ENCODE data around the gene ZSWIM4.
"Not testable (repeated sequence)": the region's sequence is repeated elsewhere in the genome, so short reads cannot be mapped to it uniquely, and the experiment has no call there.

ZSWIM4 gene

DNA sequence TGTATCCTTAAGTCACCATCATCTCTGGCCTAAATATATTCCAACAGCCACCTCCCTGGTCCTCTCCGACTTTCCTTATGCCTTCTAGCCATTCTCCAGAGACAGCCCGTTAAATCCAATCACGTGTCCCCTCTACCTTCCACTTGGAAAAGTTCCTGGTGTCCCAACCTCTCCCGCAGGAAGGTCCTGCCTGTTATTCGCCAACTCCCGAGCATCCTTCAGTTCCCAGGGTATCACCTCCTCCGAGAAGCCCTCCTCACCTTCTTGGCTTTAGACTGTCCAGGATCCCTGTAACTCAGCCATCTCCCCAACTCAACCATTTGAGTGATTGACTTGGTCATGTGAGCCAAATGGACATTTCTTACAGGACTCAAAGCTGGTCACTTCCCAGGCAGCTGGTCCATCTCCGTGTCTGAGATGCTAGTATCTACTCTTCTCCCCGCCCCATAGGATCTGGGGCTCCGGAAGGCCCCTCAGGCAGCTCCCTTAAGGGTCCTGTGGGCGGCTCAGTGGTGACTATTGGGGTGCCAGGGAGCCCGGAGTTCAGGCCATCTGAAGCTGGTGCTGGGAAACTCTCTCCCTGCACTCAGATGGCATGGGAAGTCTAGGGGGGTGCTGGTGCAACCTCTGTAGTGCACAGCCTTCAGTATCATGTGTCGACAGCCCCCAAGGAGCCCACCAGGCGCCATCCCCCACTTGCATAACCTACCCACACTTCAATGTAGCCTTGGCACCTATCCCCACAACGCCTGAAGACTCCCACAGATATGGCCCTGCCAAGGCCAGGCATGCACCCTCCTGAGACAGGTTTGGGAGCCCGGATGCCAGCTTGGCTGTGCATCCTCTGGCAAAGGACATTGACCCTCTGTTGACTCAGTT lies 53.8 kb downstream of the ZSWIM4 start:
- H3K4me3 ChIP-seq (ENCODE audit: low read depth, low read length), result no peak overlapping the region

- H3K4me3 ChIP-seq (ENCODE audit: low read depth, low read length), result no peak overlapping the region
Measured at GRCh38 chr19:13849991-13850909, 55.0 kb downstream of the ZSWIM4 start.

DNA sequence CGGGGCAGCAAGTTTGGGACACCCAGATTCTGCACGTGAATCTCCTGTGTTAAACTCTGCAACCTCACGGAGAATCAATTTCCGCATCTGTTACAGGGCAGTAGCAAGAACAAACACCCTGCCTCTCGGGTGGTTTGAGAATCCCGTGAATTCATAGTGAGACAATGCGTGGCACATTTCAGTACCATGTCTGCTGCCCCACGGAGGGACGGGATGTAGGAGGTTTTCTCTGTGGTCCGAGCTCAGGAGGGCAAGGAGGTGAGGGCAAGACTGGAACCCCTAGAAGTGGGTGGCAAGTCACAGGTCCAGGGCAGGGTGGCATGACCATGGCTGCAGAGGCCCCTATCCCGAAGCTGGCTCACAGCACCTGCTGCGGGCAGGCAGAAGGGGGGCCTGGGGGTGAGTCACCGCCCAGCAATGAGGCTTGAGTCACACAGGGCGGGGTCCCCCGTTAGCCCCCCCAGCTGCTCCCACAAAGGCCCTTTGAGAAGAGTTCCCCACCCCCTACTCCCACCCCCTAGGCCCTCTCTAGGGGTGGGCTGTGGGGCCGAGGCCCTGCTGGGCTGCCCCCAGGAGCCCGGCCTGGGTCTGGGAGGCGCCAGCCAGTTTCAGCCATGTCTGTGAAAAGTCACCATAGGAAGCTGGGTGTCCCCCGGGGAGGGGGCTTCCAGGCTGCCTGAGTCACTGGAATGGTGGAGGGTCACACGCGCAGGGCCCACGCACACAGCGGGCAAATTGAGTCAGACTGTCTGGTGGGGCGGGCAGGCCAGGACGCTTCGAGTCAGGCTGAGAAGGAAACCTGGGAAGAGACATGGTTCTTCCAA lies 55.9 kb downstream of the ZSWIM4 start:
- no peak overlapping the region for H3K4me3 ChIP-seq (ENCODE audit: low read depth, low read length)

DNA sequence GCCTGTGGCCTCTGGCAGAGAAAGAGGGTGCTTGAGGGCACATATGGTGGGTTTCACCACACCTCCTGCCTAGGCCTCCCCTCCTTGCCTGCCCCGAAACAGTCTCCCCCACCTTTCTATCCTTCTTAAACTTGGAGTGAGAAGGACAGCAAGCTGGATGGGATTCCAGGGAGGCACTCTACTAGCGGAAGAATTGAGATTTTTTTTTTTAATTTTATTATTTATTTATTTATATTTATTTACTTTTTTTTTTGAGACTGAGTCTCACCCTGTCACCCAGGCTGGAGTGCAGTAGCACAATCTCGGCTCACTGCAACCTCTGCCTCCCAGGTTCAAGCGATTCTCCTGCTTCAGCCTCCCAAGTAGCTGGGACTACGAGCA lies 56.5 kb downstream of the ZSWIM4 start:
- not testable (repeated sequence) for H3K4me3 ChIP-seq (ENCODE audit: low read depth, low read length)

DNA sequence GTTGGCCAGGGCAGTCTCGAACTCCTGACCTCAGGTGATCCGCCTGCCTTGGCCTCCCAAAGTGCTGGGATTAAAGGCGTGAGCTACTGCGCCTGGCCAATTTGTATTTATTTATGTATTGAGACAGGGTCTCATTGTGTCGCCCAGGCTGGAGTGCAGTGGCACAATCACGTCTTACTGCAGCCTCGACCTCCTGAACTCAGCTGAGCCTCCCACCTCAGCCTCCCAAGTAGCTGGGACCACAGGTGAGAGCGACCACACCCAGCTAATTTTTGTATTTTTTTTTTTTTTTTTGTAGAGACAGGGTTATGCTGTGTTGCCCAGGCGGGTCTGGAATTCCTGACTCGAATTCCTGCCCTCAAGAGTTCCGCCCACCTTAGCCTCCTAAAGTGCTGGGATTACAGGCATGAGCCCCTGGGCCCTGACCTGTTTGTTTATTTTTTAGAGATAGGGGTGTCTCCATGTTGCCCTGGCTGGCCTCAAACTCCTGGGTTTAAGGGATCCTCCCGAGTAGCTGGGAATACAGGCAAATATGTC lies 57.0 kb downstream of the ZSWIM4 start:
- H3K4me3 ChIP-seq (ENCODE audit: low read depth, low read length), result not testable (repeated sequence)

GRCh38 chr19:13856497-13856896 lies 61.3 kb downstream of the ZSWIM4 start:
- no peak overlapping the region for H3K4me3 ChIP-seq (ENCODE audit: low read depth, low read length)

DNA sequence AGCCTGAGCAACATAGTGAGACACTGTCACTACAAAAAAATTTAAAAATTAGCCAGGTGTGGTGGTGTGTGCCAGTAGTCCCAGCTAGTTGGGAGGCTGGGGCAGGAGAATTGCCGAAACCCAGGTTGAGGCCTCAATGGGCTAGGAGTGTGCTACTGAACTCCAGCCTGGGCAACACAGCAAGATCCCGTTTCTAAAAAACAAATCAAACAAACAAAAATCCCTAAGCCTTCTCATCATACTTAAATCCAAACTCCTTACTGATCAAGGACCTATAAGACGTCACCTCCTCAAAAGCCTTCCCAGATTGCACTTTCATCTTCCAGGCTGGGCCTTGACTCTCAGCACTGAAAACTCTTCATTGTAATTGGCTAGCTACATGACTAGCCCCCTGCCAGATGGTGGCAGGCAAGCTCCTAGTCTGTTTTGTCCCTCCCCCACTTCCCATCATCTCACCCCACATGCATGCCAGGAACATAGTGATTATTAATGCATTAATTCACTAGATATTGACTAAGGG lies 64.2 kb downstream of the ZSWIM4 start:
- no peak overlapping the region for H3K4me3 ChIP-seq (ENCODE audit: low read depth, low read length)

- no peak overlapping the region for H3K4me3 ChIP-seq (ENCODE audit: low read depth, low read length)
Measured at GRCh38 chr19:13860679-13861391, 65.6 kb downstream of the ZSWIM4 start.

GRCh38 chr19:13861392-13861713 lies 66.1 kb downstream of the ZSWIM4 start:
- H3K4me3 ChIP-seq (ENCODE audit: low read depth, low read length), result no peak overlapping the region

DNA sequence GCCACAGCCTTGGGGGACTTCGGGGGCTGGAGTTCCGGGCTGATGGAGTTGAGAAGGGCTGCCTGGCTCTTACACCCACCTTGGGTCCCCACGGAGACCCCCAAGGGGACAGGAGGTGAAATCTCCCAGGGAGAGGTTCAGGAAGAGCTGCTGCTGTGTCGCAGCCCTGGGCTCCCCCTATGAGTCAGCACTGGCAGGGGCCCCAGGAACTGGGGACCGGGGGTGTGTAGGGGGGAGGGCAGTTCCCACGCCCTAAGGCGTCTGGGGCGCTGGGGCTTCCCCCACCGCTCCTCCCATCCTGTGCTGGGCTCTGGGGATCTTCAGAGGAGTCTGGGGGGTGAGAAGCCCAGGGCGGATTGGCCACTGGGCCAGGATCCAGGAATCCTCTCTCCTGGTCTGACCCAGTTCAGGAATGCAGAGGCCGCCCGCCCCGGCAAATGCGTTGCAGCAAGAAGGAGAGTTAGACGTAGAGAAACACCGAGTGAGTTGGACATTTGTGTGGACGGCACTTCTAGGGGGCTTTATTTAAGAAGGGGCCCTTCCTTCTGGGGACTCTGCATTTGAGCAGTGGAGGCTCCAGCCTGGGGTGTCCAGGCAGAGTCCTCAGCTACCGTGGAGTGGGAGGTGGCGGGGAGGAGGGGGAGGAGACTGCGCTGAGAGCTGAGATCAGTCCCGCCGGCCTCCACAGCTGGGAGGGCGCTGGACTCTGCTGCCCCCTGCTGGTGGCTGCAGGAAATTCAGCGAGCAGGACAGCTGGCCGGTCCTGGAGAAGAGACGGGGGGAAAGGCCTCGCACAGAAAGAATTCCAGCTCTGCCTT lies 66.7 kb downstream of the ZSWIM4 start:
- peak overlapping the region; percentile 27 for H3K4me3 ChIP-seq (ENCODE audit: low read depth, low read length)

- no peak overlapping the region for H3K4me3 ChIP-seq (ENCODE audit: low read depth, low read length)
Measured at GRCh38 chr19:13864046-13864666, 68.9 kb downstream of the ZSWIM4 start.

GRCh38 chr19:13864667-13865570 lies 69.7 kb downstream of the ZSWIM4 start:
- no peak overlapping the region for H3K4me3 ChIP-seq (ENCODE audit: low read depth, low read length)

GRCh38 chr19:13865571-13866462 lies 70.6 kb downstream of the ZSWIM4 start:
- peak overlapping the region; percentile 37 for H3K4me3 ChIP-seq (ENCODE audit: low read depth, low read length)

- no peak overlapping the region for H3K4me3 ChIP-seq (ENCODE audit: low read depth, low read length)
Measured at GRCh38 chr19:13866463-13867046, 71.3 kb downstream of the ZSWIM4 start.

GRCh38 chr19:13868663-13869062 lies 73.4 kb downstream of the ZSWIM4 start:
- H3K4me3 ChIP-seq (ENCODE audit: low read depth, low read length), result no peak overlapping the region

GRCh38 chr19:13869281-13869680 lies 74.0 kb downstream of the ZSWIM4 start:
- no peak overlapping the region for H3K4me3 ChIP-seq (ENCODE audit: low read depth, low read length)
